Neural progenitor cell (in vitro differentiated cells): ENCODE results near the gene TSPAN17. TPM values are rescaled to one million over a fixed set of nuclear protein-coding genes. Genes with fewer than 3 reads are reported as not detected.
A peak's percentile ranks its signal among the peaks of the same experiment; 100 is the strongest.

Experiments
- DNase-seq: peaks from one replicate; pipeline ENCODE4 v3.0.0-alpha.2; 2016; ENCODE audit warnings: low spot score
- H2AFZ ChIP-seq: fragments of 200-600 bp; sonication (generic); replicated peaks from 2 replicates; pipeline ENCODE4 v1.6.1; 2016; ENCODE audit warnings: antibody characterized with exemption
- H3F3A ChIP-seq: fragments of 200-600 bp; sonication (generic); 2 replicates; pipeline ENCODE4 v1.6.1; 2016; ENCODE audit warnings: antibody characterized with exemption, low read depth
- H3K27ac ChIP-seq: fragments of 200-600 bp; sonication (generic); 2 replicates; pipeline ENCODE4 v1.5.1; 2016; ENCODE audit warnings: mild to moderate bottlenecking
- H3K27me3 ChIP-seq: fragments of 200-600 bp; sonication (generic); 2 replicates; pipeline ENCODE4 v1.6.1; 2016; ENCODE audit warnings: mild to moderate bottlenecking, moderate library complexity
- H3K36me3 ChIP-seq: fragments of 200-600 bp; sonication (generic); 2 replicates; pipeline ENCODE4 v1.5.1; 2016
- H3K4me1 ChIP-seq: fragments of 200-600 bp; sonication (generic); 2 replicates; pipeline ENCODE4 v1.6.1; 2016; ENCODE audit warnings: mixed run types
- H3K4me2 ChIP-seq: fragments of 200-600 bp; sonication (generic); 2 replicates; pipeline ENCODE4 v1.6.1; 2016
- H3K4me3 ChIP-seq: fragments of 200-600 bp; sonication (generic); 2 replicates; pipeline ENCODE4 v1.5.1; 2016
- H3K79me2 ChIP-seq: fragments of 200-600 bp; sonication (generic); 2 replicates; pipeline ENCODE4 v1.6.1; 2016; ENCODE audit warnings: low read depth
- H3K9ac ChIP-seq: fragments of 200-600 bp; sonication (generic); 2 replicates; pipeline ENCODE4 v1.6.1; 2016
- H3K9me3 ChIP-seq: fragments of 200-600 bp; sonication (generic); 2 replicates; pipeline ENCODE4 v1.5.1; 2016; ENCODE audit warnings: low read depth
- H4K20me1 ChIP-seq: fragments of 200-600 bp; sonication (generic); 2 replicates; pipeline ENCODE4 v1.6.1; 2016; ENCODE audit warnings: low read depth
- H3K27ac Mint-ChIP-seq: 3 replicates; pipeline ENCODE4 v1.8.0; 2021; ENCODE audit warnings: mixed read lengths
- H3K27me3 Mint-ChIP-seq: 2 replicates; pipeline ENCODE4 v1.8.0; 2022; ENCODE audit warnings: low read depth, mild to moderate bottlenecking, inconsistent platforms, moderate library complexity, mixed read lengths; ENCODE audit not compliant: insufficient read depth
- H3K36me3 Mint-ChIP-seq: 3 replicates; pipeline ENCODE4 v1.8.0; 2021; ENCODE audit warnings: mixed read lengths
- H3K4me1 Mint-ChIP-seq: 3 replicates; pipeline ENCODE4 v1.8.0; 2021; ENCODE audit warnings: mixed read lengths
- H3K4me3 Mint-ChIP-seq: 3 replicates; pipeline ENCODE4 v1.8.0; 2021; ENCODE audit warnings: mild to moderate bottlenecking, moderate library complexity, mixed read lengths
- H3K9me3 Mint-ChIP-seq: 3 replicates; pipeline ENCODE4 v1.8.0; 2020; ENCODE audit warnings: mixed read lengths
- EZH2 ChIP-seq: fragments of 200-600 bp; sonication (generic); IDR thresholded peaks from 2 replicates; pipeline ENCODE4 v1.6.1; 2017; ENCODE audit warnings: antibody characterized with exemption, mild to moderate bottlenecking, moderate library complexity
- EZH2phosphoT487 ChIP-seq: fragments of 200-600 bp; sonication (generic); IDR thresholded peaks from 2 replicates; pipeline ENCODE4 v1.6.1; 2017; ENCODE audit warnings: antibody characterized with exemption
- total RNA-seq: library from RNA; depleted of rRNA; stranded (reverse); fragments of >200 nt; gene quantifications from 2 replicates; pipeline ENCODE4 v1.2.3, GENCODE V29; 2015; ENCODE audit warnings: low replicate concordance
- TF ChIP-seq, protein P1 (sequence below): fragments of 200-600 bp; sonication (generic); IDR thresholded peaks from 2 replicates; pipeline ENCODE4 v1.5.1; 2017; ENCODE audit warnings: antibody characterized with exemption, mild to moderate bottlenecking

TSPAN17 gene
- total RNA-seq, 1 donor from 2014 or later = 25.9 TPM

DNA sequence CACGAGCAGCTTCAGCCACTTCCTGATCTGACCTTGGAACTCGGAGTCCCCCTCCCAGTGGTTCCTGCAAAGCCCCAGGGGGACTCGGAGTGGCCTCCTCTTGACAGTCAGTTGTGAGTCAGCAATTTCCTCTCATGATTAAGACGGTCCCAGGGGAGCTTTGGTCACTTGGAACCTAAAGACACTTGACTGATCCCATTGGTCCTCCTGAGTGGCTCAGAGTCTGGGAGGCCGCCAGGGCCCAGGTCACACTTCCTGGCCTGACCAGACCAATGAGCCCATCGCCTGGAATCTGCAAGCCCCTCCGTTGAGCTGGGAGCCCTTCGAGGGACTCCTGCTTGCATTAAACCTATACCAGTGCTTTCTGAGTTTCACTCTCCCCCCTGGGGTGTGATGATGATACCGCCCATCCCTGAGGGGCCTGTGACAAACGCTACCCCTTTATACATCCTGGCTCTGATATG lies 29.1 kb downstream of the TSPAN17 start:
- Histone ChIP-seq H3K27me3 (peaks cover 16% of the 10 kb centered on the region), H3F3A (peaks cover 5% of the 10 kb centered on the region), H4K20me1 (no peaks in the 10 kb centered on the region), H3K36me3 (no peaks in the 10 kb centered on the region), H3K4me3 (no peak overlapping the region), H3K4me2 (no peak overlapping the region), H3K9ac (no peak overlapping the region), H3K79me2 (no peaks in the 10 kb centered on the region), H3K4me1 (peaks cover 6% of the 10 kb centered on the region), H2AFZ (no peak overlapping the region), H3K27ac (no peak overlapping the region), H3K9me3 (no peaks in the 10 kb centered on the region)
- no peaks in the 10 kb centered on the region for H3K9me3 Mint-ChIP-seq
- H3K27me3 Mint-ChIP-seq = peaks cover 10% of the 10 kb centered on the region
- peaks cover 10% of the 10 kb centered on the region for H3K4me1 Mint-ChIP-seq
- no peak overlapping the region for H3K27ac Mint-ChIP-seq
- no peak for DNase-seq
- H3K4me3 Mint-ChIP-seq = no peak overlapping the region
- TF ChIP-seq EZH2phosphoT487 (no peak), EZH2 (no peak)
- TF ChIP-seq, protein P1, sequence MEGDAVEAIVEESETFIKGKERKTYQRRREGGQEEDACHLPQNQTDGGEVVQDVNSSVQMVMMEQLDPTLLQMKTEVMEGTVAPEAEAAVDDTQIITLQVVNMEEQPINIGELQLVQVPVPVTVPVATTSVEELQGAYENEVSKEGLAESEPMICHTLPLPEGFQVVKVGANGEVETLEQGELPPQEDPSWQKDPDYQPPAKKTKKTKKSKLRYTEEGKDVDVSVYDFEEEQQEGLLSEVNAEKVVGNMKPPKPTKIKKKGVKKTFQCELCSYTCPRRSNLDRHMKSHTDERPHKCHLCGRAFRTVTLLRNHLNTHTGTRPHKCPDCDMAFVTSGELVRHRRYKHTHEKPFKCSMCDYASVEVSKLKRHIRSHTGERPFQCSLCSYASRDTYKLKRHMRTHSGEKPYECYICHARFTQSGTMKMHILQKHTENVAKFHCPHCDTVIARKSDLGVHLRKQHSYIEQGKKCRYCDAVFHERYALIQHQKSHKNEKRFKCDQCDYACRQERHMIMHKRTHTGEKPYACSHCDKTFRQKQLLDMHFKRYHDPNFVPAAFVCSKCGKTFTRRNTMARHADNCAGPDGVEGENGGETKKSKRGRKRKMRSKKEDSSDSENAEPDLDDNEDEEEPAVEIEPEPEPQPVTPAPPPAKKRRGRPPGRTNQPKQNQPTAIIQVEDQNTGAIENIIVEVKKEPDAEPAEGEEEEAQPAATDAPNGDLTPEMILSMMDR = no peak
- no peaks in the 10 kb centered on the region for H3K36me3 Mint-ChIP-seq

DNA sequence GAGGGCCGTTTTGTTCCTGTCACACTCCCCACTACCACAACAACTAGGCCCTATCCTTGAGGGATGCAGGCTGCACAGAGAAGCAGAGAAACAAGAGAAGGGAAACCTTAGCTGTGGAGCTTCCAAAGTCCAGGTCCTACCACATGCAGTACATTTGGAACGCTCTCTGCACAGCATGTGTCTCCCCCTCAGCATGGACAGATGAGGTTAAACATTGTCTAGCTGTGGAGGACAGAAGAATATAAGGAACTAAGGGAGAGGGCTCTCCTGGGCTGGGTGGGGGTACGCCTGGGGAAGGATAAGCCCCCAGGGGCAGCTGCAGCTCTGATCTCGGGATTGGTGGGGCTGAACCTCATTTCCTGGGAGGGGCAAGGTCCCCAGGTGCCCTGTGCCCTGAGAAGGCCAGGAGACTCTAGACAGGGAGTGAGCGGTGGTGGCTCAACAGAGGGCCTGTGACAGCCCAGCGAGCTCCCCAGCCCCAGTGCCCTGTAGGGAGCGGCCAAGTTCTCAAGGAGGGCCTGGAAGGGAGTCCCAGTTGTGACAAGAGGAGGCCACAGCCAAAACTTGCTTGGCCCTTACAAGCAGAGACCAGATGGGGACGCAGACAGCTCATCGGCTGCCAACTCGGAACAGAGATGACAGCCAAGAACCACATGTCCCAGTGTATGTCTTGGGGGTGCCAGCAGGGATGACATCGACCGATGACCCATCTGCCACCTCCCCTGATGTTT lies 30.1 kb downstream of the TSPAN17 start:
- Histone ChIP-seq H3K27me3 (peaks cover 16% of the 10 kb centered on the region), H4K20me1 (no peaks in the 10 kb centered on the region), H3K4me2 (no peak overlapping the region), H2AFZ (no peak overlapping the region), H3K79me2 (no peaks in the 10 kb centered on the region), H3K27ac (no peak overlapping the region), H3K4me3 (no peak overlapping the region), H3K36me3 (no peaks in the 10 kb centered on the region), H3K9ac (no peak overlapping the region), H3F3A (no peaks in the 10 kb centered on the region), H3K4me1 (peaks cover 2% of the 10 kb centered on the region), H3K9me3 (no peaks in the 10 kb centered on the region)
- TF ChIP-seq EZH2 = no peak
- TF ChIP-seq EZH2phosphoT487 = no peak
- TF ChIP-seq, protein P1 = no peak
- no peaks in the 10 kb centered on the region for H3K36me3 Mint-ChIP-seq
- no peak for DNase-seq
- H3K4me1 Mint-ChIP-seq = peaks cover 7% of the 10 kb centered on the region
- peak overlapping the region; percentile 29 for H3K27ac Mint-ChIP-seq
- H3K9me3 Mint-ChIP-seq = no peaks in the 10 kb centered on the region
- no peak overlapping the region for H3K4me3 Mint-ChIP-seq
- peaks cover 10% of the 10 kb centered on the region for H3K27me3 Mint-ChIP-seq

DNA sequence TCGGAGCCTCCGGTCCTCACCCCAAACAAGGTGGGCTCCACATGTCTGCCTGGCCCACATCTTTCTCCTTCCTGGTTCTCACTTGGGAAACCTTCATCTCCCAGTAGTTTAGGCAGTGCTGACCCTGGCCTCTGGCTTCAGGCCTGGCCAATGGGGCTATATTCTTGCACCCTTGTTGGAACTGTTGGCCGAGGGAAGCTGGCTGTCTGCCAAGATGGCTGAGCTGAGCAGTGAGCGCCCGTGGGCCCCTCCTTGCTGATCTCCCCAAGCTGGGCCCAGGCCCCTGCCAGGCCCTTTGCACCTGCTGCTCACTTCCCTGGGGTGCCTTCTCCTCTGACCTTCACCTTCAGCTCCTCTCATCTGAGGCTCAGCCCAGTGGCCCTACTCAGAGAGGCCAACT lies 31.3 kb downstream of the TSPAN17 start:
- H3K36me3 ChIP-seq = no peaks in the 10 kb centered on the region
- DNase-seq = no peak
- Mint-ChIP-seq H3K27ac (peak overlapping the region; percentile 72), H3K27me3 (peaks cover 8% of the 10 kb centered on the region), H3K4me3 (no peak overlapping the region), H3K36me3 (no peaks in the 10 kb centered on the region), H3K9me3 (no peaks in the 10 kb centered on the region), H3K4me1 (peaks cover 5% of the 10 kb centered on the region)
- H3K4me2 ChIP-seq = no peak overlapping the region
- H3K27me3 ChIP-seq = peaks cover 16% of the 10 kb centered on the region
- H3K9me3 ChIP-seq = no peaks in the 10 kb centered on the region
- H3K27ac ChIP-seq = no peak overlapping the region
- no peak overlapping the region for H3K9ac ChIP-seq
- no peak overlapping the region for H3K4me3 ChIP-seq
- no peaks in the 10 kb centered on the region for H3K4me1 ChIP-seq
- TF ChIP-seq EZH2 (no peak), EZH2phosphoT487 (no peak)
- TF ChIP-seq, protein P1 = no peak
- no peaks in the 10 kb centered on the region for H4K20me1 ChIP-seq
- no peaks in the 10 kb centered on the region for H3F3A ChIP-seq
- H3K79me2 ChIP-seq = no peaks in the 10 kb centered on the region
- no peak overlapping the region for H2AFZ ChIP-seq
